Measurements from ENCODE around the gene PICALM.

Gene PICALM

GRCh38 chr11:86103808-86104207, 34.9 kb upstream of the PICALM start:
- Histone ChIP-seq H3K9me3 (no peaks in the 10 kb centered on the region), H3K4me3 (ENCODE audit: low read depth in 1 of 2, low read length in 1 of 2) (no peak overlapping the region), H3K4me1 (ENCODE audit: control insufficient read depth in 1 of 2, insufficient read depth in 1 of 2, low read depth in 1 of 2, low read length in 1 of 2) (no peaks in the 10 kb centered on the region), H3K27ac (no peak overlapping the region), H3K36me3 (no peaks in the 10 kb centered on the region), H3K27me3 (no peaks in the 10 kb centered on the region)
- TF ChIP-seq, protein P1, sequence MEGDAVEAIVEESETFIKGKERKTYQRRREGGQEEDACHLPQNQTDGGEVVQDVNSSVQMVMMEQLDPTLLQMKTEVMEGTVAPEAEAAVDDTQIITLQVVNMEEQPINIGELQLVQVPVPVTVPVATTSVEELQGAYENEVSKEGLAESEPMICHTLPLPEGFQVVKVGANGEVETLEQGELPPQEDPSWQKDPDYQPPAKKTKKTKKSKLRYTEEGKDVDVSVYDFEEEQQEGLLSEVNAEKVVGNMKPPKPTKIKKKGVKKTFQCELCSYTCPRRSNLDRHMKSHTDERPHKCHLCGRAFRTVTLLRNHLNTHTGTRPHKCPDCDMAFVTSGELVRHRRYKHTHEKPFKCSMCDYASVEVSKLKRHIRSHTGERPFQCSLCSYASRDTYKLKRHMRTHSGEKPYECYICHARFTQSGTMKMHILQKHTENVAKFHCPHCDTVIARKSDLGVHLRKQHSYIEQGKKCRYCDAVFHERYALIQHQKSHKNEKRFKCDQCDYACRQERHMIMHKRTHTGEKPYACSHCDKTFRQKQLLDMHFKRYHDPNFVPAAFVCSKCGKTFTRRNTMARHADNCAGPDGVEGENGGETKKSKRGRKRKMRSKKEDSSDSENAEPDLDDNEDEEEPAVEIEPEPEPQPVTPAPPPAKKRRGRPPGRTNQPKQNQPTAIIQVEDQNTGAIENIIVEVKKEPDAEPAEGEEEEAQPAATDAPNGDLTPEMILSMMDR (IDR thresholded peaks at IDR 0.05) = no peak

DNA sequence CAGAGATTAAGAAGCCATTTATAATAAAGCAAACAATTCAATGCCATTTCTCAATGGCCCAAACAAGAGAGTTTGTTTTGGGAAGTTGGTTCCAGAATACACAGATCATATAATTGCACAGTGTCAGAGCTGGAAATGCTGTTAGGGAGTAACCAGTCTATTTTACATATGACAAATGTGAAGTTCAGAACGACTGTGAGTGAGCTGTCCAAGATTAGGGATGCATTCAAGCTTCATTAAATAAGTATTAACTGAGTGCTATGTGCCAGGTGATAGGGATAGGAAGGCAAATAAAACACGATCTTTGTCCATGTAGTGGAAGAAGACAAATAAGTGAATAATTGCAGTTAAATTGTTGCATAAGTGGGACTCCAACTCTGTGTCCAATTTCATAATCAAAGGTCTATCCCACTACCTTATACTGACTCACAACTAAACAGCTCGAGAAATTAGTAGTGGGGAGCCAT, 33.1 kb upstream of the PICALM start:
- H3K36me3 ChIP-seq = no peaks in the 10 kb centered on the region
- no peak overlapping the region for H3K27ac ChIP-seq
- H3K4me1 ChIP-seq (ENCODE audit: control insufficient read depth in 1 of 2, insufficient read depth in 1 of 2, low read depth in 1 of 2, low read length in 1 of 2) = no peaks in the 10 kb centered on the region
- TF ChIP-seq, protein P1 (IDR thresholded peaks at IDR 0.05) = no peak
- H3K9me3 ChIP-seq = no peaks in the 10 kb centered on the region
- no peaks in the 10 kb centered on the region for H3K27me3 ChIP-seq
- H3K4me3 ChIP-seq (ENCODE audit: low read depth in 1 of 2, low read length in 1 of 2) = no peak overlapping the region

GRCh38 chr11:86101493-86101892, 32.6 kb upstream of the PICALM start:
- no peak overlapping the region for H3K4me3 ChIP-seq (ENCODE audit: low read depth in 1 of 2, low read length in 1 of 2)
- no peaks in the 10 kb centered on the region for H3K27me3 ChIP-seq
- no peak overlapping the region for H3K27ac ChIP-seq
- no peaks in the 10 kb centered on the region for H3K4me1 ChIP-seq (ENCODE audit: control insufficient read depth in 1 of 2, insufficient read depth in 1 of 2, low read depth in 1 of 2, low read length in 1 of 2)
- H3K36me3 ChIP-seq = no peaks in the 10 kb centered on the region
- no peaks in the 10 kb centered on the region for H3K9me3 ChIP-seq
- TF ChIP-seq, protein P1 (IDR thresholded peaks at IDR 0.05) = no peak

DNA sequence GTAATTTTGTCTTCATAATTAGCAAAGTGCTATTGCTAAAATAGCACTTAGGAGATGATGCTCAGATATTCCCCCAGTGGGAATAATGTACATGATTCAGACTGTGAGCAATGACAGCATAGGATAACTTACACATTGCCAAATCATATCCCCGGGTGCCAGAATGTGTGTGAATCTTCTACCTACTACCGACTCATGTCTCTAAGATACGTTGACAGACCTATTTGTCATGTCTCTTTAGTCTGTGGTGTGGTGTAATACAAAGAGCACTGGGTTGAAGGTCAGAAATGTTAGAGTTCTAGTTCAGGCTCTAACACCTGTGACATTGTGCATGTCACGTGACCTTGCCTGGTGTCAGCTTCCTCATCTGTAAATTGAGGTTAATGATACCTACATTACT, 31.0 kb upstream of the PICALM start:
- H3K36me3 ChIP-seq = no peaks in the 10 kb centered on the region
- H3K27me3 ChIP-seq = no peaks in the 10 kb centered on the region
- TF ChIP-seq, protein P1 (IDR thresholded peaks at IDR 0.05) = no peak
- no peak overlapping the region for H3K27ac ChIP-seq
- no peaks in the 10 kb centered on the region for H3K9me3 ChIP-seq
- H3K4me1 ChIP-seq (ENCODE audit: control insufficient read depth in 1 of 2, insufficient read depth in 1 of 2, low read depth in 1 of 2, low read length in 1 of 2) = no peaks in the 10 kb centered on the region
- H3K4me3 ChIP-seq (ENCODE audit: low read depth in 1 of 2, low read length in 1 of 2) = no peak overlapping the region

DNA sequence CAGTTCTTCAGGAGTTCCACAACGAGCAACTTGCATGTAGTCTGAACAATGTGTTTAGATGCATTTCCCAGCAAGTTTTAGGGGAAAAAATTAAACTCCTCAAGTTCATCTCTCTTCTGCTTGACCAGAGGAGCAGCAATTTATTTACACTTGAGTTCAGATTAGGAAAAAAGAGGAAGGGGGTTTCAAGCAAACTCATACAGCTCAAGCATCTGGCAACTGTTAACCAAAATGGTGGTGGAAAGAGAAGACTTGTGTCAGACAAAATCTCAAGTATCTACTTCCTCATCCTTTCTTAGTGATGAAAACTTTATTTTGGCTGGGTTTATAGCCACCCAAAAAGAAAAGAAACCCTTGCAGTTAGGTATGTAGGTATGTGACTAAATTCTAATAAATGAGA, 29.1 kb upstream of the PICALM start:
- TF ChIP-seq, protein P1 (IDR thresholded peaks at IDR 0.05) = no peak
- Histone ChIP-seq H3K4me1 (ENCODE audit: control insufficient read depth in 1 of 2, insufficient read depth in 1 of 2, low read depth in 1 of 2, low read length in 1 of 2) (no peaks in the 10 kb centered on the region), H3K4me3 (ENCODE audit: low read depth in 1 of 2, low read length in 1 of 2) (no peak overlapping the region), H3K36me3 (no peaks in the 10 kb centered on the region), H3K27ac (no peak overlapping the region), H3K9me3 (no peaks in the 10 kb centered on the region), H3K27me3 (no peaks in the 10 kb centered on the region)

DNA sequence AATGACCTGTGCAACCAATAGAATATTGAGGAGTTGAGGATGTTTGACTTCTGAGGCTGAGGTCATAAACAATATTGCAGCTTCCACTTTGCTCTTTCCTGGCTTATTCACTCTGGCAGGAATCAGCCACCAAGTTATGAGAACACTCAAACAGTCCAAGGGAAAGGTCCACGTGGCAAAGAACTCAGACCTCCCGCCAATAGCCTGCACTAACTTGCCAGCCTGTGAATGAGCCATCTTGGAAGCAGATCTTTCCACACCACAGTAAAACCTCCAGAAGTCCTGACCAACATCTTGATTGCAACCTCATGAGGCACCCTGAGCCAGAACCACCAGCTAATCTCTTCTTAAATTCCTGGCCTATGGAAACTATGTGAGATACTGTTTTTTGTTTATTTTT, 22.7 kb upstream of the PICALM start:
- H3K9me3 ChIP-seq = no peaks in the 10 kb centered on the region
- no peak overlapping the region for H3K4me3 ChIP-seq (ENCODE audit: low read depth in 1 of 2, low read length in 1 of 2)
- TF ChIP-seq, protein P1 (IDR thresholded peaks at IDR 0.05) = no peak
- no peaks in the 10 kb centered on the region for H3K27me3 ChIP-seq
- no peaks in the 10 kb centered on the region for H3K36me3 ChIP-seq
- no peak overlapping the region for H3K27ac ChIP-seq
- H3K4me1 ChIP-seq (ENCODE audit: control insufficient read depth in 1 of 2, insufficient read depth in 1 of 2, low read depth in 1 of 2, low read length in 1 of 2) = no peaks in the 10 kb centered on the region

Measured in neutrophil (primary cell).